Raji (cell line): ENCODE data around the gene TRAF4.

ENCODE experiments used
- POLR2A ChIP-seq: IDR thresholded peaks from 2 replicates; pipeline ENCODE4 v1.6.1; 2011; ENCODE audit warnings: low read depth, low read length, control low read depth; ENCODE audit not compliant: insufficient read depth

The TRAF4 gene

GRCh38 chr17:28774206-28774605 lies 30.4 kb downstream of the TRAF4 start:
- TF ChIP-seq POLR2A, result no peak

- TF ChIP-seq POLR2A, result no peak
These were observed 33.4 kb downstream of the TRAF4 start for GRCh38 chr17:28777178-28777577.

- TF ChIP-seq POLR2A, result no peak
These were observed 39.4 kb downstream of the TRAF4 start for GRCh38 chr17:28783161-28783560.

GRCh38 chr17:28788100-28788499 lies 44.3 kb downstream of the TRAF4 start:
- TF ChIP-seq POLR2A, result no peak

GRCh38 chr17:28792877-28793661 lies 49.3 kb downstream of the TRAF4 start:
- TF ChIP-seq POLR2A, result no peak

GRCh38 chr17:28796062-28796461 lies 52.3 kb downstream of the TRAF4 start:
- TF ChIP-seq POLR2A, result no peak
